Prostate gland (tissue), 2 donors: ENCODE measurements around the gene ADGRG6. TPM values are rescaled to one million over a fixed set of nuclear protein-coding genes. Genes with fewer than 3 reads are reported as not detected.

Source experiments
- DNase-seq: peaks from one replicate; pipeline ENCODE4 v3.0.0-alpha.2; 2019; ENCODE audit warnings: low spot score
- H3K27ac ChIP-seq, 2 donors: fragments of 200-600 bp; sonication (generic); 2 replicates each; pipeline ENCODE4 v1.5.1; 2017 to 2019
- H3K27me3 ChIP-seq: fragments of 200-600 bp; sonication (generic); replicated peaks from 2 replicates; pipeline ENCODE4 v1.5.1; 2019; ENCODE audit not compliant: insufficient read depth
- H3K36me3 ChIP-seq, 2 donors: fragments of 200-600 bp; sonication (generic); 1 replicate in 1 of 2; 2 replicates in 1 of 2; pipeline versions ENCODE4 v1.5.1 to v1.8.1; 2017 to 2019
- H3K4me1 ChIP-seq: fragments of 200-600 bp; sonication (generic); replicated peaks from 2 replicates; pipeline ENCODE4 v1.5.1; 2019
- H3K4me3 ChIP-seq, 2 donors: fragments of 200-600 bp; sonication (generic); 2 replicates each; pipeline ENCODE4 v1.5.1; 2017 to 2019
- H3K9me3 ChIP-seq: fragments of 200-600 bp; sonication (generic); 2 replicates; pipeline ENCODE4 v1.5.1; 2017
- POLR2A ChIP-seq: fragments of 450-650 bp; IDR thresholded peaks from one replicate; pipeline ENCODE4 v1.6.1; 2016; ENCODE audit warnings: antibody characterized with exemption, mild to moderate bottlenecking
- POLR2AphosphoS5 ChIP-seq: sonication (generic); formaldehyde crosslinking; IDR thresholded peaks from one replicate; pipeline ENCODE4 v1.6.1; 2017; ENCODE audit warnings: antibody characterized with exemption
- WGBS: methylation state at CpG from one replicate; pipeline ENCODE4 v1.1.5; 2018; 5-methylcytosine and 5-hydroxymethylcytosine counted together
- intact Hi-C: fragments of 100-400 bp; cut with DNase I; formaldehyde crosslinking; loops from one replicate; pipeline ENCODE4 v1.14.2; 2022
- total RNA-seq, 2 donors: library from RNA; depleted of rRNA; stranded (reverse); fragments of >200 nt; gene quantifications; one replicate each; pipeline ENCODE4 v1.1.0, GENCODE V29; 2016
- TF ChIP-seq, protein P1 (sequence below), 4 experiments: fragments of 200-600 bp in 2 of 4; fragments of 450-650 bp in 2 of 4; sonication (generic) in 2 of 4; IDR thresholded peaks; 1 replicate in 3 of 4; 2 replicates in 1 of 4; pipeline ENCODE4 v1.5.1; 2016 to 2019; ENCODE audit warnings: antibody characterized with exemption in 4 of 4, mild to moderate bottlenecking in 2 of 4, moderate library complexity in 2 of 4

The ADGRG6 gene
- total RNA-seq, 2 donors from 2014 or later, result 13.5 to 18.0 TPM

DNA sequence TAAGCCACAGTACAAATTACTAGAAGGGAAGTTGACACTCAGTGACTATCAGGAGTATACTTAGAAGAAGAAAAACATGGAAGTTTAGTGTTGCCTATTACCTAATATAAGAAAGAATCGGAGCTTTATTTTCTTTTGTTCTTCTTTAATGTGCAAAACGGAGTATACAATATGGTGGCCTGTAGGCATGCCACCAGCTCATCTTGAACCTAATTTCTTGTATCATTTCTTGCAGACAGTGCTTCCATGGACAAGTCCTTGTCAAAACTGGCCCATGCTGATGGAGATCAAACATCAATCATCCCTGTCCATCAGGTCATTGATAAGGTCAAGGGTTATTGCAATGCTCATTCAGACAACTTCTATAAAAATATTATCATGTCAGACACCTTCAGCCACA is 141.3 kb downstream of the ADGRG6 start:
- no peak overlapping the region for H3K27ac ChIP-seq
- H3K27me3 ChIP-seq, result no peaks in the 10 kb centered on the region
- TF ChIP-seq POLR2A (no peak), POLR2AphosphoS5 (no peak)
- TF ChIP-seq, protein P1, sequence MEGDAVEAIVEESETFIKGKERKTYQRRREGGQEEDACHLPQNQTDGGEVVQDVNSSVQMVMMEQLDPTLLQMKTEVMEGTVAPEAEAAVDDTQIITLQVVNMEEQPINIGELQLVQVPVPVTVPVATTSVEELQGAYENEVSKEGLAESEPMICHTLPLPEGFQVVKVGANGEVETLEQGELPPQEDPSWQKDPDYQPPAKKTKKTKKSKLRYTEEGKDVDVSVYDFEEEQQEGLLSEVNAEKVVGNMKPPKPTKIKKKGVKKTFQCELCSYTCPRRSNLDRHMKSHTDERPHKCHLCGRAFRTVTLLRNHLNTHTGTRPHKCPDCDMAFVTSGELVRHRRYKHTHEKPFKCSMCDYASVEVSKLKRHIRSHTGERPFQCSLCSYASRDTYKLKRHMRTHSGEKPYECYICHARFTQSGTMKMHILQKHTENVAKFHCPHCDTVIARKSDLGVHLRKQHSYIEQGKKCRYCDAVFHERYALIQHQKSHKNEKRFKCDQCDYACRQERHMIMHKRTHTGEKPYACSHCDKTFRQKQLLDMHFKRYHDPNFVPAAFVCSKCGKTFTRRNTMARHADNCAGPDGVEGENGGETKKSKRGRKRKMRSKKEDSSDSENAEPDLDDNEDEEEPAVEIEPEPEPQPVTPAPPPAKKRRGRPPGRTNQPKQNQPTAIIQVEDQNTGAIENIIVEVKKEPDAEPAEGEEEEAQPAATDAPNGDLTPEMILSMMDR (IDR thresholded peaks at IDR 0.05), result no peak
- H3K36me3 ChIP-seq, result no peaks in the 10 kb centered on the region
- no peaks in the 10 kb centered on the region for H3K4me1 ChIP-seq
- no peaks in the 10 kb centered on the region for H3K9me3 ChIP-seq
- intact Hi-C loops, result no loop called here
- no peak overlapping the region for H3K4me3 ChIP-seq
- WGBS, result 94% methylated on average over 2 of the region's 2 CpGs
- DNase-seq, result no peak

DNA sequence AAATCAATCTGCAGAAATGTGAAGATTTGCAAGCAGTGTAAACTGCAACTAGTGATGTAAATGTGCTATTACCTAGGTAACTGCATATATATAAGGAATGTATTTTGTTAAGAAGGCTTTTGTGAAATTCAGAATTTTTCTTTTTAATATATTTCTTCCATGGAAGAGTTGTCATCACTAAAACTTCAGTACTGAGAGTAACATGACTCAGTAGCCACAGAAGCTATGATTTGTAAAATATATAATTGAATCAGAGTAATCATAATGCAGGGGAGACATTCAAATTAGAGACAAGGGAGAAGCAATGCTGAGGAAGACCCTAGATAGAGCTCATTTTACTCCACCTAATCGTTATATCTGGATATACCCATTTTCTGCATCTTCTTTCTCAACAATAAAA is 141.7 kb downstream of the ADGRG6 start:
- intact Hi-C loops, result no loop called here
- Histone ChIP-seq H3K27me3 (no peaks in the 10 kb centered on the region), H3K4me3 (no peak overlapping the region), H3K27ac (no peak overlapping the region), H3K4me1 (no peaks in the 10 kb centered on the region), H3K9me3 (no peaks in the 10 kb centered on the region), H3K36me3 (no peaks in the 10 kb centered on the region)
- DNase-seq, result no peak
- no peak for TF ChIP-seq POLR2AphosphoS5
- no peak for TF ChIP-seq POLR2A
- TF ChIP-seq, protein P1 (IDR thresholded peaks at IDR 0.05), result no peak
- WGBS, result 97% methylated on average over 1 of the region's 1 CpG

DNA sequence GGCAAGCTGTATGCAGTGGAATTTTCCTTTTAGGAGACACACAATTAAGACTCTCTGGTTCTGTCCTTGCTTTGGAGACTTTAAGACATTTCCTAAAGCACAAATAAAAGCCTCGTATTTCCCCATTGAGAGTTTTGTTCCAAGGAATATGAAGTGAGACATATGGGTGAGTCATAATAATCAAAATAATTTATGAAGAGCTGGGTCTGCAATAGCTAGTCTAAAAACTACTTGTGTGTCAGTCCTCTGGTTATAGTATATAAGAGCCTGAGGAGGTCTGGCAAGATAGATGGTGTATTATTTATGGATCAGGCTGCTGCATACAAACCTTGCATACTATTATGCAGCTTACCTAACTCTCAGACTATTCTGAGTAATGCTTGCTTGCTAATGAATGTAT is 142.6 kb downstream of the ADGRG6 start:
- H3K9me3 ChIP-seq, result no peaks in the 10 kb centered on the region
- intact Hi-C loops, result no loop called here
- H3K27ac ChIP-seq, result no peak overlapping the region
- no peak overlapping the region for H3K4me3 ChIP-seq
- no peak for DNase-seq
- TF ChIP-seq, protein P1 (IDR thresholded peaks at IDR 0.05), result no peak
- TF ChIP-seq POLR2A (no peak), POLR2AphosphoS5 (no peak)
- H3K27me3 ChIP-seq, result no peaks in the 10 kb centered on the region
- H3K4me1 ChIP-seq, result no peaks in the 10 kb centered on the region
- no peaks in the 10 kb centered on the region for H3K36me3 ChIP-seq
- WGBS, result 69% methylated on average over 1 of the region's 1 CpG

DNA sequence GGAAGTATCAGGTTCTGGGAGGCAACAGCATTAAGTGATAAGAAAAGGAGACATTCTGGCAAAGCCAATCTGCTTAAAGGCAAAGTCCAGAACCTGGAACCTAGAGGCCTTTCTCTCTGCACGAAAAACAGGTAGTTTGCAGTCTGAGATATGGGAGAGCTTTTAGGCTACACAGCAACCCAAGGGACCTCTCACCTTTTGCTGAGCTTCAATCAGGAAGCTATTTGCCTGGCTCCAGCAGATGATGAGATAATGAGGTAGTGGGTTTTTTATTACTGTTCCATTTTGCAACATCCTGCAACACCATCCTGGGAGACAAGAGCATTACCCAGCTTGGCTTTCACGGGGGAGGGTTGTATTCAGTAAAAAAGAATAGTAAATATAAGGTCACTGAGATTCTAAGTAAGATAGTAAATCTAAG is 143.1 kb downstream of the ADGRG6 start:
- Histone ChIP-seq H3K36me3 (no peaks in the 10 kb centered on the region), H3K9me3 (no peaks in the 10 kb centered on the region), H3K27me3 (no peaks in the 10 kb centered on the region), H3K4me1 (no peaks in the 10 kb centered on the region), H3K27ac (no peak overlapping the region), H3K4me3 (no peak overlapping the region)
- DNase-seq, result no peak
- intact Hi-C loops, result no loop called here
- 37% methylated on average over 2 of the region's 2 CpGs for WGBS
- TF ChIP-seq POLR2A, result no peak
- TF ChIP-seq, protein P1 (IDR thresholded peaks at IDR 0.05), result no peak
- TF ChIP-seq POLR2AphosphoS5, result no peak

DNA sequence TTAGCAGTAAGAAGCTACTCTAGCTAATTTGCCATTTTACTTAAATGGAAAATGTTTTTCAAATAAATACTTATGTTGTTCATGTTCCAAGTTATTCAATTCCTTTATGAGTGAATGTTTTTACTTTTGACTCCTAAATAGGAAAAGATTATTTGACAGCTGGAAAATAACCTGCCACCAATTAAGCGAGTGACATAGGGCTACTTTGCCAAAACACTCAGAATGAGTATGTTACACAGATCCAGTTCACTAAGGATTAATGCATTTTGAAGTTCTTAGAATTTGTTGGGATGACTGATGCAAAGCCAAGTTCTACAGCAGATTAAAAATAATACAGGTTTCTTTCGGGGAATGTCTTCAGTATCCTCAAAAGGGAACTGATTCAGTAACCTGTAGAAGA is 144.4 kb downstream of the ADGRG6 start:
- no peaks in the 10 kb centered on the region for H3K4me1 ChIP-seq
- no peak overlapping the region for H3K4me3 ChIP-seq
- intact Hi-C loops, result no loop called here
- no peaks in the 10 kb centered on the region for H3K9me3 ChIP-seq
- no peak for DNase-seq
- TF ChIP-seq POLR2A (no peak), POLR2AphosphoS5 (no peak)
- TF ChIP-seq, protein P1 (IDR thresholded peaks at IDR 0.05), result no peak
- 72% methylated on average over 2 of the region's 2 CpGs for whole genome bisulfite sequencing
- H3K27me3 ChIP-seq, result no peaks in the 10 kb centered on the region
- H3K27ac ChIP-seq, result no peak overlapping the region
- H3K36me3 ChIP-seq, result no peaks in the 10 kb centered on the region
